K562 treated with DMSO at 1 percent for 4 hours (cell line): ENCODE measurements around the gene UTP14C. TPM values are rescaled to one million over a fixed set of nuclear protein-coding genes. Genes with fewer than 3 reads are reported as not detected.

Source experiments
- total RNA-seq: library from RNA; unstranded; fragments of 300-600 nt; gene quantifications from 2 replicates; pipeline ENCODE4 v1.2.3, GENCODE V29; 2022; ENCODE audit not compliant: insufficient read depth

Gene UTP14C, protein sequence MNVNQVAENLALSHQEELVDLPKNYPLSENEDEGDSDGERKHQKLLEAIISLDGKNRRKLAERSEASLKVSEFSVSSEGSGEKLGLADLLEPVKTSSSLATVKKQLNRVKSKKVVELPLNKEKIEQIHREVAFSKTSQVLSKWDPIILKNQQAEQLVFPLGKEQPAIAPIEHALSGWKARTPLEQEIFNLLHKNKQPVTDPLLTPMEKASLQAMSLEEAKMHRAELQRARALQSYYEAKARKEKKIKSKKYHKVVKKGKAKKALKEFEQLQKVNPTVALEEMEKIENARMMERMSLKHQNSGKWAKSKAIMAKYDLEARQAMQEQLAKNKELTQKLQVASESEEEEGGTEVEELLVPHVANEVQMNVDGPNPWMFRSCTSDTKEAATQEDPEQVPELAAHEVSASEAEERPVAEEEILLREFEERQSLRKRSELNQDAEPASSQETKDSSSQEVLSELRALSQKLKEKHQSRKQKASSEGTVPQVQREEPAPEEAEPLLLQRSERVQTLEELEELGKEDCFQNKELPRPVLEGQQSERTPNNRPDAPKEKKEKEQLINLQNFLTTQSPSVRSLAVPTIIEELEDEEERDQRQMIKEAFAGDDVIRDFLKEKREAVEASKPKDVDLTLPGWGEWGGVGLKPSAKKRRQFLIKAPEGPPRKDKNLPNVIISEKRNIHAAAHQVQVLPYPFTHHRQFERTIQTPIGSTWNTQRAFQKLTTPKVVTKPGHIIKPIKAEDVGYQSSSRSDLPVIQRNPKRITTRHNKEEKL
- 5.6 and 5.9 TPM in 2 replicates for total RNA-seq

DNA sequence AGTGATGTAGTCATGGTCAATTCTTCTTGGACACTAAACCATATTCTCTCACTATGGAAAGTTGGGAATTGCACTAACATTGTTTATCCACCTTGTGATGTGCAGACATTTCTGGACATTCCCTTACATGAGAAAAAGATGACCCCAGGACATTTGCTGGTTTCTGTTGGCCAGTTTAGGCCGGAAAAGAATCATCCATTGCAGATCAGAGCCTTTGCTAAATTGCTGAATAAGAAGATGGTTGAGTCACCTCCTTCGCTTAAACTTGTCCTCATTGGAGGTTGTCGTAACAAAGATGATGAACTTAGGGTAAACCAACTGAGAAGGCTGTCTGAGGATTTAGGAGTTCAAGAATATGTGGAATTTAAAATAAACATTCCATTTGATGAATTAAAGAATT is at the start of gene UTP14C:
Gene UTP14C, plus strand, starts transcription at position 211 of the 400 bp plus-strand sequence. CDS start 4,114 bp downstream, outside the sequence.

DNA sequence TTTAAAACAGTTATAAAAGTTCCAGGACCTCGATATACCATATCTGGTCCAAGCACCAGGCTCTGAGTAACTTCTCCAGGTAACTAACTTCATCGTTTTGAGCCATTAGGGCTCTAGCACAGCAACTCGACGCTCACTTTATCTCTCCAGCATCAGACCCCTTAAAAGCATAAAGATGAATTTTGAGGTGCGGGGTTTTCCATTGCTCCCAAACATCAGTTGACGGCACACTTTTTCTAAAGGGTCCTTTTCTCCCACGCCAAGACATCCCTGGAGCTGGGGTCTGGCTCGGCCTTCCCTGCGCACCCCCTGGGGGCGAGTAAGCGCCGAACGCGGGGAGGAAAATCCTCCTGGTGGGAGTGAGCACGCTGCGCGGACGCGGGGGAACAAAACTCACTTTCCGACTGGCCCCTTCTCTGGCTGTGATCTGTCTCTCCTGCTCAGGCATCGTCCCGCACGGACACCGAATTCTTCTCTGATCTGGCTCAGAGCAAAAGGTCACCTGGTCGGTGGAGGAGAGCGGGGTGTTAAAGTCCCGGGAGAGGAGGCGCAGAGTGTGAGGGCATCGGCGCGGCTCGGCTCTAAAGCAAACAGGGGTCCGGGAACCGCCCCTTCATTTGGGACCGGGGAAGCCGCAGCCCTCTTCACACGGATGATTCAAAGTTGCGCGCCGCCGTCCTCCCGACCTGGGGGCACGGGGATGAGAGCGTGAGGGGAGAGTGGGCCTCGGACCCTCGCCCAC is 13.4 kb upstream of the UTP14C start, which contains the start of gene ATP7B:
Gene ATP7B, minus strand, starts transcription at position 561 of the 742 bp plus-strand sequence. Its CDS starts 113 bp downstream, at position 448.

DNA sequence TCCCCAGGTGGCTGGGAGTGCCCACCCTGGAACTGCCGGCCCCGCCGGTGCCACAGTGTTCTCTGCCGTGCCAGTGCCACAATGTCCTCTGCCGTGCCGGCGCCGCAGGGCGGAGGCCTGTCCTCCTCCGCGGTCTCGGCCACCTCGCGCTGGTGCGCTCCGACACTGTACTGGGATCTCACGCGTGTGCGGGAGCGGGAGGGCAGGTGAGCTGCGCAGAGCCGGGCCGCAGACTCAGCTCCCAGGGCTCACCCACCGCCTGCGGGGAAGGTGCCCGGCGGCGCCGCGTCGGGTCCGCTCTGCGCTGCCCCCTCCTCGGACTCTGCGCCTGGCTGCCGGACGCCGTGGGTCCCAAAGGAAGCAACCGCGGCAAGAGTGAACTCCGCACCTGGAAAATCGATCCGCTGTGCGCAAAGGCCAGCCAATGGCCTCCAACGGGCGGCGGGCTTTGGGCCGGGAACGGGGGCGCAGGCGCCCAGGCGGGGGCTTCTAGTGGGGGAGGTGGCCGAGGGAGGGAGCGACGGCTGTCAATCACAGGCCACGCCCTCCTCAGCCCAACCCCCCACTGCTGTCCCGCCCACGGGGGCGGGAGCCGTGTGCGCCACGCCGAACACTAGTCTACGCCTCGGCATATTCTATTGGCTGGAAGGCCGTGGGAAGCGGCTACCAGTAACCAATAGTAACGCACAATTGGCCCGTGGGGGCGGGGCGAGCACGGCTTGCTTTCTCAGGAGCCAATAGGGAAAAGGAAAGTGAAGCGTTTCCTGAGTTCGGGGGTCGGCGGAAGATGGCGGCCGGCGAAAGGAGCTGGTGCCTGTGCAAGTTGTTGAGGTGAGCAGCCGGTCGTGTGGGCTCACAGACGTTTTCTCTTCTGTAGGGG is 12.6 kb upstream of the UTP14C start, which contains the start of gene ALG11:
Gene ALG11, plus strand, starts transcription at position 767 of the 880 bp plus-strand sequence. Its CDS starts 21 bp downstream, at position 788.

Other genes starting within 250 kb of the UTP14C start
- gene DHRS12, start 220.5 kb upstream of the UTP14C start, total RNA-seq = 1.4 and 2.1 TPM in 2 replicates
- not detected in 2 replicates for gene TMEM272, start 179.5 kb upstream of the UTP14C start, total RNA-seq
- gene CCDC70, start 162.7 kb upstream of the UTP14C start, total RNA-seq = not detected in 2 replicates
- 7.8 and 8.9 TPM in 2 replicates for gene ATP7B, start 13.2 kb upstream of the UTP14C start, total RNA-seq
- gene ALG11, start 12.3 kb upstream of the UTP14C start, total RNA-seq = 4.4 and 7.4 TPM in 2 replicates
- gene NEK5, start 104.4 kb downstream of the UTP14C start, total RNA-seq = 0.56 TPM in 1 of 2 replicates, not detected in the other
- 6.0 and 7.2 TPM in 2 replicates for gene NEK3, start 134.9 kb downstream of the UTP14C start, total RNA-seq